HG03159 (cell line): ENCODE measurements around the gene HDAC4.

Experiments used
- ATAC-seq: cut with Tn5 transposase; IDR thresholded peaks from one replicate; pipeline ENCODE4 v1.9.1; 2021; ENCODE audit warnings: mild to moderate bottlenecking, moderate library complexity; ENCODE audit not compliant: unreplicated experiment

HDAC4 gene

DNA sequence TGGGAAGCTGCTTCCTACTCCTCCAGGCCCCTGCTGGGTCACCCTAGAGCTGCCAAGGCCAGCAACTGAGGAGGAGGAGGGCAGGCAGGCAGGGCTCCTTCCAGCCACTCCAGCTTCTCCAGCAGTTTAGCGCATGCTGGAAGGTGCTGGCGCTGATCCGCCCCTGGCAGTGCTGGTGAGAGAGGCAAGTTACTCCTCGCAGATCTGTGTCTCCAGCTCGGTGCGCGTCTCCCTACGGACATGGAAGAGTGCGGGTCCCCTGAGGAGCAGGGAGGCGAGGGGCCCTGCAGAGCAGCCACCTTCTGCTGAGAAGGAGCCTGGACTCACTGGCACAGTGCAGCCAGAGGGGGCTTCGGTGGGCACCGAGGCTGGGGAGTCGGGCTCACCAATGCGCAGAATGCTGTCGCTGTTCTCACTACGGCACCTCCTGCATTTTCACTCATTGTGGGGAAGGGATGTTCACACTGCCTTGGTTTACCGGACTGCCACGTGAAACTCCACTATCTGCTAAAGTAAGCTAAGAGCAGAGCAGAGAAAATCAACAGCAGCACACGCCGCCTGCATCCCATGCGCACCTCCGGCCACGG lies 206.0 kb downstream of the HDAC4 start:
- no peak for ATAC-seq

- no peak for ATAC-seq
Observed at GRCh38 chr2:239193925-239194677, 206.7 kb downstream of the HDAC4 start.

GRCh38 chr2:239193401-239193811 lies 207.4 kb downstream of the HDAC4 start:
- no peak for ATAC-seq

GRCh38 chr2:239192975-239193374 lies 207.8 kb downstream of the HDAC4 start:
- ATAC-seq: no peak

DNA sequence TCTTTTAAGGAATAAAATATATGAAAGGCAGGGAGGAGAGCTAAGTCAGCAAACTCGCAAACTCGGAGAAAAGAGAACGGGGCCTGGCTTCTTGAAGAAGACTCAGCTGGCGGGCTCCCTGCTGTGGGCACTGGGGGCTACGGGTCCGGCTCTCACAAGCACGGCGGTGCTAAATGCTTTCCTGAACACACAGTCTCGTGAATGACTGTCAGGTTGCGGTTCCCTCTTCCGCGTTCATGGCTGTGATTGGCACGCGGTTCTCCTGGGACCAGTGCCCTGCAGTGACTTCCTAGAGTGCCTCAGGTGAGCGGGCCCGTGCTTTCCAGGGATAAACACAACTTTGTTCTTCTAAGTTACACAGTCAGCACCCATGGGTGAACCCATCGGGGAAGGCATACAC lies 208.4 kb downstream of the HDAC4 start:
- no peak for ATAC-seq

- no peak for ATAC-seq
Observed at GRCh38 chr2:239190921-239191885, 209.6 kb downstream of the HDAC4 start.

DNA sequence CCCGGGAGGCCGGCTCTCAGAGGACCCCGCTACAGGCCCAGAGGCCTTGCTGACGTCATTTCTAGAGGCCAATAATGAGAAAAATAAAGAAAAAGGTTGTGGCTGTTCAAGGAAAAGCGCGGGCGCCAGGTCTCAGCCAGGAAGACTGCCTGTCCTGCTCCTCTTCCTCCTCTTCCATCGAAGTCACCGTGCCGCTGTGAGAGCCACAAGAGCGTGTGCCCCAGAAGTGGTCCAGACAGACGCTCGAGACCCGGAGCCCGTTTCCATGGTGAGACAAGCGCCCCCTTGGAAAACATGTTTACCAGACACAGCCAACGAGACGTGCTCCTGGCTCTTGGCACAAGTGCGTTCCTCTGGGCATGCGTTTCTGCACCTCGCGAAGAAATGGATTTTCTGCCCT lies 210.5 kb downstream of the HDAC4 start:
- no peak for ATAC-seq

DNA sequence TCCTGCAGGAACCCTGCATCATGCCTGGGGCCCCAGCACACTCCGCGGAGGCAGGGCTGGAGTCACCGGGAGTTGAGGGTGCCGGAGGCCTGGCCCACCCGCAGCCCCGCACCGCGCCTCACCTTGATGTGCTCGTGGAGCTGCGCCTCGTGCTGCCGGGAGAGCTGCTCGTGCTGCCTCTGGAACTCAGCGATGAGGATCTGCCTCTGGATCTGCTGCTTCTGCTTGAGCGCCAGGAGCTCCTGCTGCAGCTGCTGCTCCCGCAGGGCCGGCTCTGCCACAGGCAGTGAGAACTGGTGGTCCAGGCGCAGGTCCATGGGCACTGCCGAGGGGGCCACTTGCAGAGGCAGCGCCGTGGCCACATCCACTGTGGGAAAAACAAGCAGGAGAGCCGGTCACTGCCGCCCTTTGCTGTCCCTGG lies 211.1 kb downstream of the HDAC4 start:
- no peak for ATAC-seq

- ATAC-seq: no peak
Observed at GRCh38 chr2:239188536-239188935, 212.3 kb downstream of the HDAC4 start.

DNA sequence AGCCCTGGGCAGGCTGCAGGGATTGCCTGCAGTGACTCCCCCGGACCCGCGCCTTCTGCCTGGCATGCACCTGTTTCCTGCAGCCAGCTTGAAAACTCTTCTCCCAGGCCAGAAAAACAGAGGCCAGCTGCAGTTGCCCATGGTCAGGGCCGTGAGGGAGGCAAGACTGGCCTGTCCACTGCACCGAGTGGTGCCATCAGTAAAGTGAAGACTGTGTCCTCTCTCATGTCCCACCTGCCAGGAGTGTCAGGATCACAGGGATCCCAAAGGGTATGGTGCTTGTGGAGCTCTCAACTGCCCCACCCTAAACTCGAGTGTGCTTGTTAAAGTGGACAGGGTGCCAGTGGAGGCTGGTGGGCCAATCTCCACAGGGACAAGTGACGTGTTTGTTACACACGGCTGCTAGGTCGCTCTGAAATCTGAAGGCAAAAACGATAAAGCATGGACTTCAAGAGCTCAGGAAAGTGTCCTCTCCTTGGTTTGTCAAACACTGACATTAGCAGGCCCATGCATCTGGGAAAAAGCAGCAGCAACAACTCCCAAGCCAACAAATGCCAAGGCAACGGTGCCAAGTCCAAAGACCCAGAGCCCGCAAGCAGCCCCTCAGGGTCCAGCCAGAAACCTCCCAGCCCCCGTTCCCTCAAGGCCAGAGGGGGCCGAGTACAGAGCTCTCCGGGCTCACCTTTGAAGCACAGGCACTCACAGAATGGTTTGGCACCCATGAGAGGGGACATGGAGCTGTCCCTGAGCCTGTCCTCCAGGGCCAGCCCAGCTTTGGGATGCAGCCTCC lies 213.2 kb downstream of the HDAC4 start:
- no peak for ATAC-seq

GRCh38 chr2:239186516-239187357 lies 214.1 kb downstream of the HDAC4 start:
- ATAC-seq: no peak

GRCh38 chr2:239184968-239185903 lies 215.6 kb downstream of the HDAC4 start:
- ATAC-seq: no peak

DNA sequence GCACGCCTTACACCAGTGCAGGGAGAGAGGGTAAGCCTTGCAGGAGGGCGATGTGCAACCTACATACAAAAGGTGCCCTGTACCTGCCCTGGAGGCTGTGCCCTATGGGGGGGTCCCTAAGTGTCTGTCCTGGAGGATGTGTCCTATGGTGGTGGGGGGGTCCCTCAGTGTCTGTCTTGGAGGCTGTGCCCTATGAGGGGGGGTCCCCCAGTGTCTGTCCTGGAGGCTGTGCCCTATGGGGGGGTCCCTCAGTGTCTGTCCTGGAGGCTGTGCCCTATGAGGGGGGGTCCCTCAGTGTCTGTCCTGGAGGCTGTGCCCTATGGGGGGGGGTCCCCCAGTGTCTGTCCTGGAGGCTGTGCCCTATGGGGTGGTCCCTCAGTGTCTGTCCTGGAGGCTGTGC lies 216.6 kb downstream of the HDAC4 start:
- ATAC-seq: no peak

DNA sequence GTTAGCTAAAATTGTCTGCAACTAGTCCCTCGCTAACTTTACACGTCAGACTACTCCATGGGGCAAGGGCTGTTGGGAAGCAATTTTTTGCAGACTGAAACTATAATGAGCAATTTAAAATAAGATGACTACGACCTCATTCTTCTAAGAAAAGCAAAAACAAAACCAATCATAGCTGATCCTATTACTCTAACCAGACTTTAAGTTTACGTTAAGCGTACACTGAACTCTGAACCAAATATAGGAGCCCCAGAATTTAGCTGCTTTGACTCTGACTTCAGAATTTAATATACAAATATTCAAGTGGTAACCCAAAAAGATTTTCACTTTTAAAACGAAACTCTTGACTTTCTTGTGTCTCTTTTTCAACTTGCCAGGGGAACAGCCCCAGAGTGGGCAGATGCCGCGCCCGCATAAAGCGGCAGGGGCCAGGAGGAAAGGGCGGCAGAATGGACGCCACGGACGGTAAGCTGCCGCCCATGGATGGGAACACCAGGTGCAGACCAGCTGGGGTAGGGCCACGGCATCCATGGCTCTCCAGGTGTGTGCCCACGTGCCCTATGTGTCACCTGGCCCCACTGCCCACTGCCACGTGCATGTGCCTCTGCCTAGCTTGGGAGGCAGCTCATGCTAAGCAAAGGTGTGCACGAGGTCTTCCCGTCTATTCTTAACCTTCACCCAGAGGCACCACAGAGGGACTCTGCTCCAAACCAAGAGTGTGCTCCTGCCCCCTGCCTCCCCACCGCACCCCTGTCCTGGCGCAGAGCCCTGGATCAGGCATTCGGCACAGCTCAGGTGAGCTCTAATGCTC lies 217.6 kb downstream of the HDAC4 start:
- ATAC-seq: no peak

DNA sequence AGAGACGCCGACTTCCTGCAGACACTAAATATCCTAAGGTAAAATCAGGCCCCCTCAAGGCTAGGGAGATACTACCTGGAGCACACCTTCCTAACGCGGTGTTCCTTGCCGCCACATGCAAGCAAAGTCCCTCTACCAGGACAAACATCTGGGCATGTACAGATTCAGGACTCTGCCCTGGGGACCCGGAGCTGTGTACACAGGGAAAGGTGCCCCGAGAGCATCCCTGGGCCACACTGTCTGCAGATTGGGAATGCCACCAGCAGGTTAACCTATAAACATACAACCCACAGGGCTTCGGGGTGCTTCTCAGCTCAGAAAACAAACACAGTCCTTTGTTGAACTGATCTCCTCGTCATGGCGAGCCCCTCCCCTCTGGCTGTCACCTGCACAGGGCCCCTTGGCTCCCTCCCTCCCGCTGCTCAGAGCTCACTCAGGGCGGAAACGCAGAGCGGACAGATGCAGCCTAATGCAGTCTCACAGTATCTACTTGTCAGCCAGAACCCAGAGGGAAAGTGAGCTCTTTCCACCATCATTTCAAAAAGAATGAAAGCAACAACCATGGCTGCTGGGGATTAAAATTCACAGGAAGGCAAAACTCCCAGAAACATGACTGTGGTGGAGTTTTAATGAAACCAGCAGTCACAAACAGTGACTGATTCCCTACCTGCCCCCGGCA lies 218.8 kb downstream of the HDAC4 start:
- ATAC-seq: no peak

DNA sequence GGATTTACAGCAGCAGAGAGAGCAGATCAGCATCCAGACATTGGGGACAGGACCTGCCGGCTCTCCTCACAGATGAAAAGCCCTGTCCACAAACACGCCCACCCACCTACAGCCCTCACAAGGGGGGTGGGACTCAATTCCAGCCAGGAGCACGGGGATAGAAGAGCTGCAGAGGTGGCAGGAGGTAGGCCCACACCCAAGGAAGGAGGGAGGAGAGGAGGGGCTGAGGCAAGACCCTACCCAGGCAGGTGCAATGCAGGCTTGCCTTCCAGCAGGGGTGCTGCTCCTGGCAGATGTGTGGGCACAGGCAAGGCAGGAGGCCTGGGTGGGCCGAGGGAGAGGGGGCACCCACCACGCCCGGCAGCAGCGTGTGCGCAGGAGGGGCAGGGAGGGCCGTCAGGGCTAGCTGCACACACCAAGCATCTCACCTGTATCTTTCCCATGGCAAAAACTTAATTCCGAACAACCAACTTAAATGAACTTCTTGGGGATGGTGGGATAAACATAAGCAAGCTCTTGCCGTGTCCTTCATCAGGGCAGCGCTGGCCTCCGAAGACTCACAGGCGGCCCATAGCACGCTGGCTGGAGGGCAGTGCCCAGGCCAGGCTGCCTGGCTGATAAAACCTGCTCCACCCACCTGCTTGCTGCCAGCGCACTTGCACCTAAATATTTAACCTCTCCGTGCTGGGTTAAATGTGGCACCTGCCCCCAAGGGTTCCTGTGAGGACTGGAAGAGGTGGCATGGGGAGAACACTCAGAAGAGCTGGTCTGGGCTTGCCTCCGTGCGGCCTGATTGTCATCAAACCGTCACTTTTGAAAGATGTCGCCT lies 219.5 kb downstream of the HDAC4 start:
- ATAC-seq: no peak
